K562 (cell line): Measurements from ENCODE around the gene HSPA1L. TPM values are rescaled to one million over a fixed set of nuclear protein-coding genes. Genes with fewer than 3 reads are reported as not detected.

Source experiments
- FIP1L1 ChIP-seq: fragments of 200-400 bp; formaldehyde crosslinking; IDR thresholded peaks from 2 replicates; pipeline ENCODE4 v1.6.1; 2018; ENCODE audit warnings: mild to moderate bottlenecking, low read depth, low read length; ENCODE audit not compliant: poor library complexity, severe bottlenecking
- HNRNPLL ChIP-seq: fragments of 200-400 bp; formaldehyde crosslinking; IDR thresholded peaks from 2 replicates; pipeline ENCODE4 v1.6.1; 2017; ENCODE audit warnings: low read length, low read depth, mild to moderate bottlenecking; ENCODE audit not compliant: poor library complexity, severe bottlenecking
- ILK ChIP-seq: fragments of 450-650 bp; IDR thresholded peaks from 2 replicates; pipeline ENCODE4 v1.6.1; 2016; ENCODE audit warnings: missing genetic modification characterization, low read depth, mild to moderate bottlenecking, missing compliant biosample characterization, moderate library complexity, borderline replicate concordance
- JUND ChIP-seq, 2 experiments: IDR thresholded peaks; 2 replicates in 1 of 2; 3 replicates in 1 of 2; pipeline ENCODE4 v1.6.1; 2011; ENCODE audit warnings: borderline replicate concordance in 2 of 2, low read depth in 2 of 2, low read length in 2 of 2, improper control_type of control experiment in 1 of 2, missing biosample characterization in 1 of 2, missing genetic modification characterization in 1 of 2, missing genetic modification reagents in 1 of 2
- KLF6 ChIP-seq: fragments of 250-450 bp; sonication (Bioruptor Pico); IDR thresholded peaks from 2 replicates; pipeline ENCODE4 v1.4.0; 2020; ENCODE audit warnings: mild to moderate bottlenecking, moderate library complexity, borderline replicate concordance
- LEF1 ChIP-seq: fragments of 450-650 bp; IDR thresholded peaks from 2 replicates; pipeline ENCODE4 v1.6.1; 2016; ENCODE audit warnings: mild to moderate bottlenecking
- MECOM ChIP-seq: fragments of 250-450 bp; sonication (Bioruptor Pico); IDR thresholded peaks from 2 replicates; pipeline ENCODE4 v1.8.0; 2022; ENCODE audit warnings: inconsistent platforms
- MTA1 ChIP-seq: fragments of 450-650 bp; IDR thresholded peaks from 2 replicates; pipeline ENCODE4 v1.6.1; 2017; ENCODE audit warnings: borderline replicate concordance
- NFIX ChIP-seq: fragments of 250-450 bp; sonication (Bioruptor Pico); IDR thresholded peaks from 2 replicates; pipeline ENCODE4 v1.4.0; 2020; ENCODE audit warnings: low read depth, mild to moderate bottlenecking, moderate library complexity
- NFYB ChIP-seq: IDR thresholded peaks from 2 replicates; pipeline ENCODE4 v1.6.1; 2011; ENCODE audit warnings: mild to moderate bottlenecking, moderate library complexity; ENCODE audit not compliant: insufficient read length; ENCODE audit errors: extremely low read depth
- NR2F6 ChIP-seq: fragments of 450-650 bp; formaldehyde crosslinking; IDR thresholded peaks from 2 replicates; pipeline ENCODE4 v1.4.0; 2020; ENCODE audit warnings: mild to moderate bottlenecking
- PHB ChIP-seq: fragments of 250-450 bp; sonication (Bioruptor Pico); IDR thresholded peaks from 2 replicates; pipeline ENCODE4 v1.5.0; 2021
- POLR2A ChIP-seq: fragments of 450-650 bp; conservative IDR thresholded peaks from 2 replicates; pipeline ENCODE4 v1.6.1; 2016
- POU5F1 ChIP-seq: fragments of 150-350 bp; IDR thresholded peaks from 2 replicates; pipeline ENCODE4 v1.6.1; 2014; ENCODE audit warnings: borderline replicate concordance, low read length, low read depth, mild to moderate bottlenecking; ENCODE audit not compliant: partially characterized antibody
- PYGO2 ChIP-seq: fragments of 450-650 bp; IDR thresholded peaks from 2 replicates; pipeline ENCODE4 v1.6.1; 2016; ENCODE audit warnings: mild to moderate bottlenecking, missing genetic modification characterization, moderate library complexity, missing compliant biosample characterization
- RNF2 ChIP-seq: sonication (generic); IDR thresholded peaks from 2 replicates; pipeline ENCODE4 v1.6.1; 2016
- SIN3B ChIP-seq: fragments of 450-650 bp; IDR thresholded peaks from 2 replicates; pipeline ENCODE4 v1.6.1; 2017; ENCODE audit warnings: low read depth, mild to moderate bottlenecking, moderate library complexity
- SP1 ChIP-seq: sonication (generic); formaldehyde crosslinking; IDR thresholded peaks from 2 replicates; pipeline ENCODE4 v1.8.1; 2022; ENCODE audit warnings: mild to moderate bottlenecking, missing genetic modification reagents
- ZNF133 ChIP-seq: fragments of 250-450 bp; sonication (Bioruptor Pico); IDR thresholded peaks from 2 replicates; pipeline ENCODE4 v1.4.0; 2020; ENCODE audit warnings: mild to moderate bottlenecking
- ZNF79 ChIP-seq: fragments of 250-450 bp; sonication (Bioruptor Pico); IDR thresholded peaks from 2 replicates; pipeline ENCODE4 v1.4.0; 2020; ENCODE audit warnings: low read depth, mild to moderate bottlenecking, moderate library complexity
- polyA plus RNA-seq, 8 experiments: library from polyadenylated mRNA; depleted of rRNA in 4 of 8; stranded (reverse) in 5 of 8; unstranded in 3 of 8; fragments of >200 nt; fragmentation: Nextera tagmentation in 2 of 8; fragmentation: Illumina TruSeq in 1 of 8; extraction: Ambion mirVana in 2 of 8; extraction: Trizol in 1 of 8; gene quantifications; 2 replicates each; pipeline versions ENCODE4 v1.2.1 to v1.2.3, GENCODE V29; 2011 to 2014; ENCODE audit warnings: inconsistent platforms in 1 of 8, missing spikeins in 1 of 8
- total RNA-seq, 7 experiments: library from RNA; depleted of rRNA in 6 of 7; stranded (reverse); fragments of >200 nt in 6 of 7; fragmentation: Illumina TruSeq in 2 of 7; extraction: Trizol in 2 of 7; gene quantifications; 2 replicates each; pipeline versions ENCODE4 v1.2.1 to v1.2.3, GENCODE V29; 2011 to 2021; ENCODE audit warnings: low replicate concordance in 1 of 7
- TF ChIP-seq, protein P1 (sequence below): sonication (generic); formaldehyde crosslinking; IDR thresholded peaks from 2 replicates; pipeline ENCODE4 v1.8.0; 2023; ENCODE audit warnings: mild to moderate bottlenecking, missing genetic modification reagents
- TF ChIP-seq, protein P2 (sequence below): fragments of 250-450 bp; sonication (Bioruptor Pico); IDR thresholded peaks from 2 replicates; pipeline ENCODE4 v1.8.0; 2021; ENCODE audit warnings: borderline replicate concordance, mild to moderate bottlenecking, moderate library complexity; ENCODE audit not compliant: poor library complexity, severe bottlenecking
- TF ChIP-seq, protein P3 (sequence below): fragments of 250-450 bp; sonication (Bioruptor Pico); IDR thresholded peaks from 2 replicates; pipeline ENCODE4 v1.4.0; 2020

HSPA1L gene
- total and polyA plus RNA-seq, 9 of the 15 experiments (the other 6 are each of a cell fraction or from before 2014, with no cell fraction given), result 0.14 to 2.1 (median 1.3) TPM

DNA sequence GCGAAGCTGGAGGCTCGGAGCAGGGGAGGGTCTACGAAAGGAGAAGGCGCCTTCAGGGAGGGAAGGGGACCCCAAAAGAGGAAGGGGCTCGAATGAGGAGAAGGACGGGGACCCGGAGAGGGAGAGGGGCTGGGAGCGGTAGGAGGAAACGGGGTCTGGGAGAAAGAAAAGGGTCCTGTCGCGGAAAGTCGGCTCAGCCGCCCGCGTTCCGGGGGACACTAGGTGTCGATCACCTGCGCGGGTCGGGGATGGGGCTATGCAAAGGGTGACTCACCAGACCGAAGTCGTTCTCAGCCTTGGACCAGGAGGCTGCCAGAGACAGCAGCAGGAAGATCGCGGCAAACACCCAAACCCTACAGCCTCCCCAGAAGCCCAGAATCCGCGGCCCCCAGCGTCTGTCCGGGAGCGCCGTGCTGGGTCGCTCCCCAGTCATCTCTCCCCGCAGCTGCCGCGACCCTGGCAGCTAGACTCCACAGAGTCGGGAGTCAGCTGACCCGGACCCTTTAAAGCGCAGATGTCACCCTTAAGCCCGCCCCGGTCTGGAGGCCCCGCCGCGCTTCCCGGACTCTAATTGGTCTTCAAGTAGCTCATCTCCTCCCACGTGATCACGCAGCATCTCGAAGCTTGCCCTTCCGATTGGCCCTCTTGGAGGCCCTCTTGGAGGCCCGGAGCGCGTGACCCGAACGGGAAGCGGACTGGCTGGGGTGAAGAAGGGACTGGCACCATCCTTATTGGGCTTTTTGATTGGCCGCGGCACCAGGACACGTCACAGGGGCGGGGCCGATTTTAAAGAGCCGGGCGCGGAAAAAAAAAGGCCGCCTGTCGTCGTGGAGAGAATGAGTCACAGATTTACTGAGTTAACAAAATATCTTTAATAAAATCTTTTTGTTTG lies 47.5 kb upstream of the HSPA1L start, which contains the start of gene NEU1 (continued):
- peak; percentile 87 for TF ChIP-seq JUND (IDR thresholded peaks at IDR 0.05; ENCODE audit: borderline replicate concordance, low read depth, low read length)
- peak; percentile 85; the same call in 2 of the 3 replicates for TF ChIP-seq JUND (tag; IDR thresholded peaks at IDR 0.05; ENCODE audit: borderline replicate concordance, low read depth, low read length)
- 0 out of 2 replicates have a peak, but pooled peaks have one; percentile 64 for TF ChIP-seq MTA1
- TF ChIP-seq, protein P1, sequence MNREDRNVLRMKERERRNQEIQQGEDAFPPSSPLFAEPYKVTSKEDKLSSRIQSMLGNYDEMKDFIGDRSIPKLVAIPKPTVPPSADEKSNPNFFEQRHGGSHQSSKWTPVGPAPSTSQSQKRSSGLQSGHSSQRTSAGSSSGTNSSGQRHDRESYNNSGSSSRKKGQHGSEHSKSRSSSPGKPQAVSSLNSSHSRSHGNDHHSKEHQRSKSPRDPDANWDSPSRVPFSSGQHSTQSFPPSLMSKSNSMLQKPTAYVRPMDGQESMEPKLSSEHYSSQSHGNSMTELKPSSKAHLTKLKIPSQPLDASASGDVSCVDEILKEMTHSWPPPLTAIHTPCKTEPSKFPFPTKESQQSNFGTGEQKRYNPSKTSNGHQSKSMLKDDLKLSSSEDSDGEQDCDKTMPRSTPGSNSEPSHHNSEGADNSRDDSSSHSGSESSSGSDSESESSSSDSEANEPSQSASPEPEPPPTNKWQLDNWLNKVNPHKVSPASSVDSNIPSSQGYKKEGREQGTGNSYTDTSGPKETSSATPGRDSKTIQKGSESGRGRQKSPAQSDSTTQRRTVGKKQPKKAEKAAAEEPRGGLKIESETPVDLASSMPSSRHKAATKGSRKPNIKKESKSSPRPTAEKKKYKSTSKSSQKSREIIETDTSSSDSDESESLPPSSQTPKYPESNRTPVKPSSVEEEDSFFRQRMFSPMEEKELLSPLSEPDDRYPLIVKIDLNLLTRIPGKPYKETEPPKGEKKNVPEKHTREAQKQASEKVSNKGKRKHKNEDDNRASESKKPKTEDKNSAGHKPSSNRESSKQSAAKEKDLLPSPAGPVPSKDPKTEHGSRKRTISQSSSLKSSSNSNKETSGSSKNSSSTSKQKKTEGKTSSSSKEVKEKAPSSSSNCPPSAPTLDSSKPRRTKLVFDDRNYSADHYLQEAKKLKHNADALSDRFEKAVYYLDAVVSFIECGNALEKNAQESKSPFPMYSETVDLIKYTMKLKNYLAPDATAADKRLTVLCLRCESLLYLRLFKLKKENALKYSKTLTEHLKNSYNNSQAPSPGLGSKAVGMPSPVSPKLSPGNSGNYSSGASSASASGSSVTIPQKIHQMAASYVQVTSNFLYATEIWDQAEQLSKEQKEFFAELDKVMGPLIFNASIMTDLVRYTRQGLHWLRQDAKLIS, result peak; percentile 78; the same call in 1 of the 2 replicates
- peak; percentile 92; the same call in 1 of the 2 replicates for TF ChIP-seq PHB (CRISPR knock-in tag)
- TF ChIP-seq SIN3B, result peak; percentile 86
- peak; percentile 5 for TF ChIP-seq HNRNPLL
- peak; percentile 70; the same call in 1 of the 2 replicates for TF ChIP-seq KLF6
- TF ChIP-seq FIP1L1, result peak; percentile 89
- TF ChIP-seq ZNF79 (CRISPR knock-in tag), result no peak
- peak; percentile 97 for TF ChIP-seq SP1
- TF ChIP-seq LEF1, result no peak
- no peak for TF ChIP-seq ILK
- TF ChIP-seq ZNF133 (CRISPR knock-in tag), result peak; percentile 90
- 0 out of 2 replicates have a peak, but pooled peaks have one; percentile 57 for TF ChIP-seq MECOM (CRISPR knock-in tag)
- peak; percentile 77 for TF ChIP-seq NFYB
- TF ChIP-seq, protein P2, sequence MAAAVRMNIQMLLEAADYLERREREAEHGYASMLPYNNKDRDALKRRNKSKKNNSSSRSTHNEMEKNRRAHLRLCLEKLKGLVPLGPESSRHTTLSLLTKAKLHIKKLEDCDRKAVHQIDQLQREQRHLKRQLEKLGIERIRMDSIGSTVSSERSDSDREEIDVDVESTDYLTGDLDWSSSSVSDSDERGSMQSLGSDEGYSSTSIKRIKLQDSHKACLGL (CRISPR knock-in tag), result no peak
- peak; percentile 98 for TF ChIP-seq POLR2A
- TF ChIP-seq POU5F1, result no peak
- peak; percentile 81; the same call in 1 of the 2 replicates for TF ChIP-seq RNF2
- TF ChIP-seq PYGO2 (tag), result no peak
- TF ChIP-seq, protein P3, sequence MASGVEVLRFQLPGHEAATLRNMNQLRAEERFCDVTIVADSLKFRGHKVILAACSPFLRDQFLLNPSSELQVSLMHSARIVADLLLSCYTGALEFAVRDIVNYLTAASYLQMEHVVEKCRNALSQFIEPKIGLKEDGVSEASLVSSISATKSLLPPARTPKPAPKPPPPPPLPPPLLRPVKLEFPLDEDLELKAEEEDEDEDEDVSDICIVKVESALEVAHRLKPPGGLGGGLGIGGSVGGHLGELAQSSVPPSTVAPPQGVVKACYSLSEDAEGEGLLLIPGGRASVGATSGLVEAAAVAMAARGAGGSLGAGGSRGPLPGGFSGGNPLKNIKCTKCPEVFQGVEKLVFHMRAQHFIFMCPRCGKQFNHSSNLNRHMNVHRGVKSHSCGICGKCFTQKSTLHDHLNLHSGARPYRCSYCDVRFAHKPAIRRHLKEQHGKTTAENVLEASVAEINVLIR (CRISPR knock-in tag), result peak; percentile 88
- TF ChIP-seq NR2F6 (CRISPR knock-in tag), result peak; percentile 94
- TF ChIP-seq NFIX (CRISPR knock-in tag), result no peak
